Measurements from ENCODE around the gene PAX7. TPM values are rescaled to one million over a fixed set of nuclear protein-coding genes. Genes with fewer than 3 reads are reported as not detected.

PAX7 gene
- total RNA-seq, 2 donors from 2014 or later = not detected

DNA sequence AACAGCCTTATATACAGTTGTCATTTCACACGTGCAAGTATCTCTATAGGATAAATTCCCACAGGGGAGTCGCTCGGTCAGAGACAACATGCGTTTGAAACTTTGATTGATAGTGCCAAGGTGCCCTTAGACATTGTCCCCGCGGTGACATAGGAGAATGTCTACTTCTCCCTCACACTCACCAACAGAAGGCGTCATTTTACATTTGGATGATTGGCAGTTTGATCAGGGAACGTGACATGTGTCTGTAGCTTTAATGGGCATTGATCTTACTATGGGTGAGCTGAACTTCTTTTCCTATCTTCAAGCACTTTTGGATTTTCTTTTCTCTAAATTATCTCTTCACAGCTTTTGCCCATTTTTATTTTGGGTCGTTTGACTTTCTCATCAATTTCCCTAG, 42.6 kb upstream of the PAX7 start:
- Histone ChIP-seq H3K36me3 (no peaks in the 10 kb centered on the region), H3K4me1 (ENCODE audit: control insufficient read depth in 1 of 2, low read depth in 2 of 2) (peaks cover 4 to 17% of the 10 kb centered on the region in 2 donors), H3K27me3 (replicated peaks; ENCODE audit: insufficient read depth) (no peaks in the 10 kb centered on the region), H3K4me3 (no peak overlapping the region), H3K9me3 (no peaks in the 10 kb centered on the region), H3K27ac (no peak overlapping the region)
- DNase-seq (ENCODE audit: low spot score) (no peak), ATAC-seq (ENCODE audit: insufficient number of reproducible peaks, low FRiP score, low read depth) (no peak)
- TF ChIP-seq, protein P1, sequence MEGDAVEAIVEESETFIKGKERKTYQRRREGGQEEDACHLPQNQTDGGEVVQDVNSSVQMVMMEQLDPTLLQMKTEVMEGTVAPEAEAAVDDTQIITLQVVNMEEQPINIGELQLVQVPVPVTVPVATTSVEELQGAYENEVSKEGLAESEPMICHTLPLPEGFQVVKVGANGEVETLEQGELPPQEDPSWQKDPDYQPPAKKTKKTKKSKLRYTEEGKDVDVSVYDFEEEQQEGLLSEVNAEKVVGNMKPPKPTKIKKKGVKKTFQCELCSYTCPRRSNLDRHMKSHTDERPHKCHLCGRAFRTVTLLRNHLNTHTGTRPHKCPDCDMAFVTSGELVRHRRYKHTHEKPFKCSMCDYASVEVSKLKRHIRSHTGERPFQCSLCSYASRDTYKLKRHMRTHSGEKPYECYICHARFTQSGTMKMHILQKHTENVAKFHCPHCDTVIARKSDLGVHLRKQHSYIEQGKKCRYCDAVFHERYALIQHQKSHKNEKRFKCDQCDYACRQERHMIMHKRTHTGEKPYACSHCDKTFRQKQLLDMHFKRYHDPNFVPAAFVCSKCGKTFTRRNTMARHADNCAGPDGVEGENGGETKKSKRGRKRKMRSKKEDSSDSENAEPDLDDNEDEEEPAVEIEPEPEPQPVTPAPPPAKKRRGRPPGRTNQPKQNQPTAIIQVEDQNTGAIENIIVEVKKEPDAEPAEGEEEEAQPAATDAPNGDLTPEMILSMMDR (IDR thresholded peaks at IDR 0.05) = no peak

DNA sequence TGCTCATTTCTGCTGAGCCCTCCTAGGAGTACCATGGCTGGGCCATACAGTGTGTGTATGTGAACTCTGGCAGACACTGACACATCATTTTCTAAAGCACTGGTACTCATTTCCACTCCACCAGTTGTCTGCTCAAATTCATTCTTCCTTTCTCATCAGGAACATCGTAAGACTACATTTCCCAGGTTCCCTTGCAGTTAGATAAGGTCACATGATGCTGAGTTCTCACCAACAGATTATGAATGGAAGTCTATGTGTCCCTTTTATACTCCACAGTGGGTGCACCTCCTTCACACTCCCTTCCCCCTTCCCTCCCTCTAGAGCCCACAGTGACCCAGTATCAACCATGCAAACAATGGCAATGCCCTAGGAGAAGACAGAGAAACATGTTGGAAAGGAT, 38.3 kb upstream of the PAX7 start:
- ATAC-seq (ENCODE audit: insufficient number of reproducible peaks, low FRiP score, low read depth) (no peak), DNase-seq (ENCODE audit: low spot score) (no peak)
- TF ChIP-seq, protein P1 (IDR thresholded peaks at IDR 0.05) = no peak
- Histone ChIP-seq H3K9me3 (no peaks in the 10 kb centered on the region), H3K4me3 (no peak overlapping the region), H3K36me3 (no peaks in the 10 kb centered on the region), H3K27ac (no peak overlapping the region), H3K27me3 (replicated peaks; ENCODE audit: insufficient read depth) (no peaks in the 10 kb centered on the region), H3K4me1 (ENCODE audit: control insufficient read depth in 1 of 2, low read depth in 2 of 2) (no peaks in the 10 kb centered on the region)

DNA sequence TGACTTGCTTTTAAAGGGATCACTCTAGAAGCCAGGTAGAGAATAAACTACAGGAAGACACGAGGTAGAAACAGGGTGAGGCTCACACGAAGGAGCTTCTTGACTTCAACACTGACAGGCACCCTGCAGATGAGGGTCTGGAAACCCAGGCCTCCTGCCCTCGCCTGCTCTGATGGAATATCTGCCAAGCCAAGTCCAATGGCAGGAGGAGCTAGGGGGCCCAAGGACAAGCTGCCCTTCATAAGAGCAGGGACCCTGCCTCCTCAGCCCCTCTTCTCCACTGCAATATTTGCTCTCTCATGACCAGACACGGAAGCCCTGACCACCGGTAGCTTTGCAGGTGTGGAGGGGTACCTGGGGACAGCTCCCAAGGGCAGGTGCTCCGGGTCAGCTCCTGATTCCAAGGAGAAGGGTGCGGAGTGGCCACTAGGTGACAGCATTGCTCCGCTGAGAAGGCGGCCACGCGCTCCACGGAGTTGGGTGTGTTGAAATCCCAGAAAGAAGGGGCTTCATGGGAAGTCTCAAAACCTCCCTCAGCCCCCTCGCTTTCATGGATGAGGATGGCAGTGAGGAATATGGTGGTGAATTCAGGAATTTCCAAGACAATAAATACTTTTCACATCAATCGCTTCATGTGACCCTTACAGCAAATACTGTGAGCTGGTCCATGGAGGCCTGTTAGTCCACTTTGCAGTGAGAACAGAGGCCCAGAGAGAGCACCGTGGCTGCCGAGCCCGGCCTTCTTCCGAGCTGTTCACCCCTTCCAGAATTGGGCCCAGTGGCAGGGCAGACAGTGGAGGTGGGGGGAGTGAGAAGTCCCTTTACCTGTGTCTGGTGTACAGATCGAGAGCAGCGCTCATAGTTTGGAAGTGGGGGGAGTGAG, 33.2 kb upstream of the PAX7 start:
- Histone ChIP-seq H3K4me1 (ENCODE audit: control insufficient read depth in 1 of 2, low read depth in 2 of 2) (no peaks in the 10 kb centered on the region), H3K36me3 (no peaks in the 10 kb centered on the region), H3K27ac (no peak overlapping the region), H3K27me3 (replicated peaks; ENCODE audit: insufficient read depth) (no peaks in the 10 kb centered on the region), H3K9me3 (no peaks in the 10 kb centered on the region), H3K4me3 (no peak overlapping the region)
- ATAC-seq (ENCODE audit: insufficient number of reproducible peaks, low FRiP score, low read depth) (no peak), DNase-seq (ENCODE audit: low spot score) (no peak)
- TF ChIP-seq, protein P1 (IDR thresholded peaks at IDR 0.05) = peak; percentile 82

DNA sequence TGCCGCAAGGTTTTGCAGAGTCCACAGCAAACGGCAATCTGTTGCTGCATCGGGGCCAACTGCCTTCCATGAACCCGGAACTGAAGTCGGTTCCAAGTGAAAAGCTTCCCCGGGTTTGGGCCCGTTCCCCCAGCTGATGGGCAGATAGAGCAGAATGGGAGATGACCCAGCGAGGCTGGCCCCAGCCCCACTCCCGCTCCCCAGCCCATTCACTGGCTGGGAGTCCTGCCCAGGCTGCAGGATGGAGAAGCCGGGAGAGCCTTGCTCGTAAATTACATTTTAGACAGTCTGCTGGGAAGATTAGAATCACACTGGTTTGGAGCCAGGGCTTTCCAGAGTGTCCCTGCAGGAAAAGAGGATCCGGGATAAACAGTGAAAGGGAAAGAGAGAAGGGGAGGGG, 31.6 kb upstream of the PAX7 start:
- H3K9me3 ChIP-seq = no peaks in the 10 kb centered on the region
- TF ChIP-seq, protein P1 (IDR thresholded peaks at IDR 0.05) = no peak
- H3K27ac ChIP-seq = no peak overlapping the region
- H3K4me3 ChIP-seq = no peak overlapping the region
- no peaks in the 10 kb centered on the region for H3K36me3 ChIP-seq
- H3K27me3 ChIP-seq (replicated peaks; ENCODE audit: insufficient read depth) = no peaks in the 10 kb centered on the region
- DNase-seq (ENCODE audit: low spot score) (no peak), ATAC-seq (ENCODE audit: insufficient number of reproducible peaks, low FRiP score, low read depth) (no peak)
- no peaks in the 10 kb centered on the region for H3K4me1 ChIP-seq (ENCODE audit: control insufficient read depth in 1 of 2, low read depth in 2 of 2)

DNA sequence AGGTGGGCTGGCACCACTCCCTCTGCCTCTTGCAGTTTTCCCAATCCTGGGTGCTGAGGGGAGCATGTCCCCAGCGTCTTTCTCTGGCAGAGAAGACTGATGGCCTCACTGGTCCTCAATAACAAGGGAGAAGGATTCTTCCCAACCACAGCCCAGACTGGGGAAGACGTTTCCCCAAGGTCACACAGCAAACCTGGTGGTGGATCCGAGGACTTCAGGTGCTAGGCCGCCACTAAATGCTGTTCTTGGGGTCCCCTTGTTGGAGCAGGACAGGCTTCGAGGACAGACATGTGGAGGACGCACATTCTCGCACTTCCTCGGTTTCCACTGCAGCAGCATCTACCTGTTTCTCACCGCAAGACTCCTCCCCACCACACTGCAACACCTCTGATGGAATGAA, 30.9 kb upstream of the PAX7 start:
- TF ChIP-seq, protein P1 (IDR thresholded peaks at IDR 0.05) = no peak
- Histone ChIP-seq H3K4me1 (ENCODE audit: control insufficient read depth in 1 of 2, low read depth in 2 of 2) (no peaks in the 10 kb centered on the region), H3K4me3 (no peak overlapping the region), H3K27me3 (replicated peaks; ENCODE audit: insufficient read depth) (no peaks in the 10 kb centered on the region), H3K27ac (no peak overlapping the region), H3K9me3 (no peaks in the 10 kb centered on the region), H3K36me3 (no peaks in the 10 kb centered on the region)
- ATAC-seq (ENCODE audit: insufficient number of reproducible peaks, low FRiP score, low read depth) = no peak
- no peak for DNase-seq (ENCODE audit: low spot score)
